SH-SY5Y (cell line): Measurements from ENCODE around the gene COL9A2.

Experiments
- GATA2 ChIP-seq: IDR thresholded peaks from 2 replicates; pipeline ENCODE4 v1.6.1; 2011; ENCODE audit warnings: mild to moderate bottlenecking, low read depth, low read length
- GATA3 ChIP-seq: IDR thresholded peaks from 2 replicates; pipeline ENCODE4 v1.6.1; 2011; ENCODE audit warnings: low read depth, mild to moderate bottlenecking, low read length, moderate library complexity

- TF ChIP-seq GATA2 (no peak; the same call in 1 of the 2 replicates), GATA3 (no peak)
Observed at GRCh38 chr1:40316595-40317393, at the start of gene COL9A2.
